AG10803 (cell line): Measurements from ENCODE around the gene CADM1.
A peak's percentile ranks its signal among the peaks of the same experiment; 100 is the strongest.

Experiments
- DNase-seq: peaks from one replicate; pipeline ENCODE4 v3.0.0; 2010; ENCODE audit warnings: low read depth
- H3K4me3 ChIP-seq: 2 replicates; pipeline ENCODE4 v1.5.1; 2011; ENCODE audit warnings: mild to moderate bottlenecking, low read length, control low read depth
- CTCF ChIP-seq: conservative IDR thresholded peaks from 2 replicates; pipeline ENCODE4 v1.5.1; 2011; ENCODE audit warnings: mild to moderate bottlenecking, low read length, control low read depth, inconsistent platforms

CADM1 gene

GRCh38 chr11:115459563-115459962, 44.7 kb downstream of the CADM1 start:
- no peak overlapping the region for H3K4me3 ChIP-seq
- no peak for TF ChIP-seq CTCF
- peak; percentile 62 for DNase-seq

GRCh38 chr11:115458877-115459276, 45.3 kb downstream of the CADM1 start:
- no peak for DNase-seq
- no peak overlapping the region for H3K4me3 ChIP-seq
- no peak for TF ChIP-seq CTCF

- H3K4me3 ChIP-seq = no peak overlapping the region
- DNase-seq = no peak
- no peak for TF ChIP-seq CTCF
Observed at GRCh38 chr11:115456019-115456418, 48.2 kb downstream of the CADM1 start.

GRCh38 chr11:115455613-115456012, 48.6 kb downstream of the CADM1 start:
- no peak overlapping the region for H3K4me3 ChIP-seq
- TF ChIP-seq CTCF = no peak
- no peak for DNase-seq

- no peak for TF ChIP-seq CTCF
- DNase-seq = no peak
- H3K4me3 ChIP-seq = no peak overlapping the region
Observed at GRCh38 chr11:115454525-115454924, 49.7 kb downstream of the CADM1 start.

GRCh38 chr11:115453693-115454490, 50.3 kb downstream of the CADM1 start:
- no peak for TF ChIP-seq CTCF
- no peak for DNase-seq
- no peak overlapping the region for H3K4me3 ChIP-seq

- no peak for DNase-seq
- no peak overlapping the region for H3K4me3 ChIP-seq
- TF ChIP-seq CTCF = no peak
Observed at GRCh38 chr11:115452241-115452640, 52.0 kb downstream of the CADM1 start.
